ENCODE data around the gene DMRTC2. TPM values are rescaled to one million over a fixed set of nuclear protein-coding genes. Genes with fewer than 3 reads are reported as not detected.

Gene DMRTC2
- total and polyA plus RNA-seq, 2 of the 13 experiments (the other 11 are each of a cell fraction or from before 2014, with no cell fraction given), result not detected

DNA sequence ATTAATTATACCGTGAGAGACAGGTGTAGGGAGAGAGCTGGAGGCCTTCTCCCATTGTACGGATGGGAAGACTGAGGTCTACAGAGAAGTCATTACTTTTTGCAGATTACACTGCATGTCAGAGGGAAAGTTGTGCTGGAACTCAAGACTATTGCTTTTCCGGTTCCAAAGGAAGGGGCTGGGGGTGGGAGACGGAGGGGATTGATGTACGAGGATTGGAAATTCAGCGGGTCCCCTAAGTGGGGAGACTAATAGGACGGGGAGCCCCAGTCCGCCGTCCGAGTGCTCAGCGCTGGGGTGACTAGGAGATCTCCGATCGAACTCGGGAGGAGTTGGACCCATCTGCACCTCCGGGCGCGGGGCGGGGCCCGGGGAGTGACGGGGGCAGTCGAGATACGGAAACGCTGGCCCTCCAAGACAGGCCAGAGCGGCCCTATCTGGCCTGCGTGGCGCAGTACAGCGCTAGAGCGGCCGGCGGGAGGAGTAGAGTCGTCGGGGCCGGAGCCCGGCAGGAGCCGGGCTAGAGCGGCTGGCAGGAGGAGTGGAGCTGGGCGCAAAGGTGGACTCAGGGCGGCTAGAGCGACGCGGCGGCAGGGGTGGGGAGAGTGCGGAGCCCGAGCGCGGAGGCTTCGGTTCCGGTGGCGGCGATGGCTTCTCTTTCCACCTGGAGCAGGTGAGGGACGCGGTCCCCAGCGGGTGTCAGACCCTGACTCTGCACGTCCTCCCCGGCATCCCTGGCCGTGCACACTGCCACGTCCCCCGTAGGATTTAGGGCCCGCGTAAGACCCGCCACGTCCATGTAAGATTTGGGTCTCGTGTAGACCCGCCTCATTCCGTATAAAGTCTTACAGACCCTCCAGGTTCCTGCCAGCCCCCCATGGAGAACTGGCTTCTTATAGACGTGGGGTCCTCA, 39.2 kb downstream of the DMRTC2 start (continued):
- TF ChIP-seq, protein P1, sequence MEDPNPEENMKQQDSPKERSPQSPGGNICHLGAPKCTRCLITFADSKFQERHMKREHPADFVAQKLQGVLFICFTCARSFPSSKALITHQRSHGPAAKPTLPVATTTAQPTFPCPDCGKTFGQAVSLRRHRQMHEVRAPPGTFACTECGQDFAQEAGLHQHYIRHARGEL (CRISPR knock-in tag; IDR thresholded peaks at IDR 0.05), result 0 out of 2 replicates have a peak, but pooled peaks have one; percentile 34
- TF ChIP-seq AHR (CRISPR knock-in tag; IDR thresholded peaks at IDR 0.05) (peak; percentile 79; the same call in 1 of the 2 replicates), PHF21A (CRISPR knock-in tag; IDR thresholded peaks at IDR 0.05) (peak; percentile 96), REPIN1 (CRISPR knock-in tag; IDR thresholded peaks at IDR 0.05; ENCODE audit: borderline replicate concordance, low read depth) (peak; percentile 77; the same call in 1 of the 2 replicates), ARNT2 (CRISPR knock-in tag; IDR thresholded peaks at IDR 0.05; ENCODE audit: low read depth) (0 out of 2 replicates have a peak, but pooled peaks have one; percentile 57), ATF1 (CRISPR knock-in tag; IDR thresholded peaks at IDR 0.05) (peak; percentile 69), ZSCAN29 (CRISPR knock-in tag; conservative IDR thresholded peaks at IDR 0.05) (peak; percentile 54; the same call in 1 of the 2 replicates), CHD4 (IDR thresholded peaks at IDR 0.05; ENCODE audit: borderline replicate concordance, low read length) (peak; percentile 100; the same call in 1 of the 2 replicates), RBFOX2 (IDR thresholded peaks at IDR 0.05; ENCODE audit: low read depth, low read length) (peak; percentile 90), SOX13 (IDR thresholded peaks at IDR 0.05) (no peak), SOX13 (CRISPR knock-in tag; conservative IDR thresholded peaks at IDR 0.05 in 1 of 2, IDR thresholded peaks at IDR 0.05 in 1 of 2) (peak in 1 of 2 experiments; percentile 58; a peak in 2 of 4 replicates), YEATS2 (CRISPR knock-in tag; IDR thresholded peaks at IDR 0.05; ENCODE audit: borderline replicate concordance) (peak; percentile 96), ZNF652 (CRISPR knock-in tag; IDR thresholded peaks at IDR 0.05; ENCODE audit: borderline replicate concordance, low read depth) (no peak), ZNF383 (CRISPR knock-in tag; IDR thresholded peaks at IDR 0.05; ENCODE audit: borderline replicate concordance) (0 out of 2 replicates have a peak, but pooled peaks have one; percentile 10)
- TF ChIP-seq, protein P2, sequence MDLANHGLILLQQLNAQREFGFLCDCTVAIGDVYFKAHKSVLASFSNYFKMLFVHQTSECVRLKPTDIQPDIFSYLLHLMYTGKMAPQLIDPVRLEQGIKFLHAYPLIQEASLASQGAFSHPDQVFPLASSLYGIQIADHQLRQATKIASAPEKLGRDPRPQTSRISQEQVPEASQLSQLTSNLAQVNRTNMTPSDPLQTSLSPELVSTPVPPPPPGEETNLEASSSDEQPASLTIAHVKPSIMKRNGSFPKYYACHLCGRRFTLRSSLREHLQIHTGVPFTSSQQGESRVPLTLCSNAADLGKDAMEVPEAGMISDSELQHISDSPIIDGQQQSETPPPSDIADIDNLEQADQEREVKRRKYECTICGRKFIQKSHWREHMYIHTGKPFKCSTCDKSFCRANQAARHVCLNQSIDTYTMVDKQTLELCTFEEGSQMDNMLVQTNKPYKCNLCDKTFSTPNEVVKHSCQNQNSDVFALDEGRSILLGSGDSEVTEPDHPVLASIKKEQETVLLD (CRISPR knock-in tag; IDR thresholded peaks at IDR 0.05; ENCODE audit: low read depth), result peak; percentile 96
- TF ChIP-seq, protein P3, sequence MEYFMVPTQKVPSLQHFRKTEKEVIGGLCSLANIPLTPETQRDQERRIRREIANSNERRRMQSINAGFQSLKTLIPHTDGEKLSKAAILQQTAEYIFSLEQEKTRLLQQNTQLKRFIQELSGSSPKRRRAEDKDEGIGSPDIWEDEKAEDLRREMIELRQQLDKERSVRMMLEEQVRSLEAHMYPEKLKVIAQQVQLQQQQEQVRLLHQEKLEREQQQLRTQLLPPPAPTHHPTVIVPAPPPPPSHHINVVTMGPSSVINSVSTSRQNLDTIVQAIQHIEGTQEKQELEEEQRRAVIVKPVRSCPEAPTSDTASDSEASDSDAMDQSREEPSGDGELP (IDR thresholded peaks at IDR 0.05; ENCODE audit: borderline replicate concordance, low read depth), result peak; percentile 69; the same call in 1 of the 2 replicates
- TF ChIP-seq, protein P4, sequence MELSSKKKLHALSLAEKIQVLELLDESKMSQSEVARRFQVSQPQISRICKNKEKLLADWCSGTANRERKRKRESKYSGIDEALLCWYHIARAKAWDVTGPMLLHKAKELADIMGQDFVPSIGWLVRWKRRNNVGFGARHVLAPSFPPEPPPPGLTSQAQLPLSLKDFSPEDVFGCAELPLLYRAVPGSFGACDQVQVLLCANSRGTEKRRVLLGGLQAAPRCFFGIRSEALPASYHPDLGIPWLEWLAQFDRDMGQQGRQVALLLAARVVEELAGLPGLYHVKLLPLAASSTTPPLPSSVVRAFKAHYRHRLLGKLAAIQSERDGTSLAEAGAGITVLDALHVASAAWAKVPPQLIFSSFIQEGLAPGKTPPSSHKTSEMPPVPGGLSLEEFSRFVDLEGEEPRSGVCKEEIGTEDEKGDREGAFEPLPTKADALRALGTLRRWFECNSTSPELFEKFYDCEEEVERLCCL (CRISPR knock-in tag; IDR thresholded peaks at IDR 0.05; ENCODE audit: borderline replicate concordance), result 0 out of 2 replicates have a peak, but pooled peaks have one; percentile 31
- TF ChIP-seq, protein P5, sequence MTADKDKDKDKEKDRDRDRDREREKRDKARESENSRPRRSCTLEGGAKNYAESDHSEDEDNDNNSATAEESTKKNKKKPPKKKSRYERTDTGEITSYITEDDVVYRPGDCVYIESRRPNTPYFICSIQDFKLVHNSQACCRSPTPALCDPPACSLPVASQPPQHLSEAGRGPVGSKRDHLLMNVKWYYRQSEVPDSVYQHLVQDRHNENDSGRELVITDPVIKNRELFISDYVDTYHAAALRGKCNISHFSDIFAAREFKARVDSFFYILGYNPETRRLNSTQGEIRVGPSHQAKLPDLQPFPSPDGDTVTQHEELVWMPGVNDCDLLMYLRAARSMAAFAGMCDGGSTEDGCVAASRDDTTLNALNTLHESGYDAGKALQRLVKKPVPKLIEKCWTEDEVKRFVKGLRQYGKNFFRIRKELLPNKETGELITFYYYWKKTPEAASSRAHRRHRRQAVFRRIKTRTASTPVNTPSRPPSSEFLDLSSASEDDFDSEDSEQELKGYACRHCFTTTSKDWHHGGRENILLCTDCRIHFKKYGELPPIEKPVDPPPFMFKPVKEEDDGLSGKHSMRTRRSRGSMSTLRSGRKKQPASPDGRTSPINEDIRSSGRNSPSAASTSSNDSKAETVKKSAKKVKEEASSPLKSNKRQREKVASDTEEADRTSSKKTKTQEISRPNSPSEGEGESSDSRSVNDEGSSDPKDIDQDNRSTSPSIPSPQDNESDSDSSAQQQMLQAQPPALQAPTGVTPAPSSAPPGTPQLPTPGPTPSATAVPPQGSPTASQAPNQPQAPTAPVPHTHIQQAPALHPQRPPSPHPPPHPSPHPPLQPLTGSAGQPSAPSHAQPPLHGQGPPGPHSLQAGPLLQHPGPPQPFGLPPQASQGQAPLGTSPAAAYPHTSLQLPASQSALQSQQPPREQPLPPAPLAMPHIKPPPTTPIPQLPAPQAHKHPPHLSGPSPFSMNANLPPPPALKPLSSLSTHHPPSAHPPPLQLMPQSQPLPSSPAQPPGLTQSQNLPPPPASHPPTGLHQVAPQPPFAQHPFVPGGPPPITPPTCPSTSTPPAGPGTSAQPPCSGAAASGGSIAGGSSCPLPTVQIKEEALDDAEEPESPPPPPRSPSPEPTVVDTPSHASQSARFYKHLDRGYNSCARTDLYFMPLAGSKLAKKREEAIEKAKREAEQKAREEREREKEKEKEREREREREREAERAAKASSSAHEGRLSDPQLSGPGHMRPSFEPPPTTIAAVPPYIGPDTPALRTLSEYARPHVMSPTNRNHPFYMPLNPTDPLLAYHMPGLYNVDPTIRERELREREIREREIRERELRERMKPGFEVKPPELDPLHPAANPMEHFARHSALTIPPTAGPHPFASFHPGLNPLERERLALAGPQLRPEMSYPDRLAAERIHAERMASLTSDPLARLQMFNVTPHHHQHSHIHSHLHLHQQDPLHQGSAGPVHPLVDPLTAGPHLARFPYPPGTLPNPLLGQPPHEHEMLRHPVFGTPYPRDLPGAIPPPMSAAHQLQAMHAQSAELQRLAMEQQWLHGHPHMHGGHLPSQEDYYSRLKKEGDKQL (CRISPR knock-in tag; IDR thresholded peaks at IDR 0.05; ENCODE audit: low read depth), result peak; percentile 38; the same call in 1 of the 2 replicates
